ENCODE data around the gene PSMB7. TPM values are rescaled to one million over a fixed set of nuclear protein-coding genes. Genes with fewer than 3 reads are reported as not detected.
A peak's percentile ranks its signal among the peaks of the same experiment; 100 is the strongest.

The PSMB7 gene
- total RNA-seq, 1 donor from 2014 or later, result 185 TPM

GRCh38 chr9:124419832-124420489 lies 4.7 kb upstream of the PSMB7 start:
- intact Hi-C loops (cut with DNase I), result loop anchor here (1.0 kb wide), 1 partner anchor 116 kb away; no protein-coding TSS in a partner anchor

GRCh38 chr9:124415852-124416484 lies 726 bp upstream of the PSMB7 start:
- ATAC-seq (no peak), DNase-seq (ENCODE audit: missing footprints) (no peak)
- intact Hi-C loops (cut with DNase I), result no loop called here

More at GRCh38 chr9:124419832-124420489, 4.7 kb upstream of the PSMB7 start:
- ATAC-seq, result no peak
- no peak for DNase-seq (ENCODE audit: missing footprints)

- intact Hi-C loops (cut with DNase I), result no loop called here
- no peak for ATAC-seq
- DNase-seq (ENCODE audit: missing footprints), result no peak
Measured at GRCh38 chr9:124414612-124415011, 630 bp downstream of the PSMB7 start.

- no peak for DNase-seq (ENCODE audit: missing footprints)
- intact Hi-C loops (cut with DNase I), result no loop called here
- ATAC-seq, result no peak
Measured at GRCh38 chr9:124412228-124412575, 3.0 kb downstream of the PSMB7 start.

GRCh38 chr9:124411514-124412227 lies 3.6 kb downstream of the PSMB7 start:
- intact Hi-C loops (cut with DNase I), result no loop called here
- ATAC-seq (no peak), DNase-seq (ENCODE audit: missing footprints) (no peak)

GRCh38 chr9:124410321-124410913 lies 4.8 kb downstream of the PSMB7 start:
- DNase-seq (ENCODE audit: missing footprints), result no peak
- intact Hi-C loops (cut with DNase I), result no loop called here
- no peak for ATAC-seq

- DNase-seq (ENCODE audit: missing footprints) (no peak), ATAC-seq (no peak)
- intact Hi-C loops (cut with DNase I), result no loop called here
Measured at GRCh38 chr9:124409410-124409809, 5.8 kb downstream of the PSMB7 start.

- intact Hi-C loops (cut with DNase I), result no loop called here
- DNase-seq (ENCODE audit: missing footprints), result no peak
- ATAC-seq, result no peak
Measured at GRCh38 chr9:124403246-124403645, 12.0 kb downstream of the PSMB7 start.

- DNase-seq (ENCODE audit: missing footprints) (no peak), ATAC-seq (no peak)
- intact Hi-C loops (cut with DNase I), result no loop called here
Measured at GRCh38 chr9:124399968-124400940, 15.0 kb downstream of the PSMB7 start.

- intact Hi-C loops (cut with DNase I), result no loop called here
- DNase-seq (ENCODE audit: missing footprints) (no peak), ATAC-seq (peak; percentile 92)
Measured at GRCh38 chr9:124399323-124399967, 15.8 kb downstream of the PSMB7 start.

- DNase-seq (ENCODE audit: missing footprints), result no peak
- intact Hi-C loops (cut with DNase I), result no loop called here
- no peak for ATAC-seq
Measured at GRCh38 chr9:124398191-124398935, 16.9 kb downstream of the PSMB7 start.

- intact Hi-C loops (cut with DNase I), result no loop called here
- ATAC-seq (no peak), DNase-seq (ENCODE audit: missing footprints) (no peak)
Measured at GRCh38 chr9:124395826-124396225, 19.4 kb downstream of the PSMB7 start.

GRCh38 chr9:124394596-124394995 lies 20.6 kb downstream of the PSMB7 start:
- intact Hi-C loops (cut with DNase I), result no loop called here
- no peak for ATAC-seq
- DNase-seq (ENCODE audit: missing footprints), result no peak

GRCh38 chr9:124394167-124394566 lies 21.1 kb downstream of the PSMB7 start:
- no peak for DNase-seq (ENCODE audit: missing footprints)
- intact Hi-C loops (cut with DNase I), result no loop called here
- ATAC-seq, result no peak

GRCh38 chr9:124392871-124393460 lies 22.3 kb downstream of the PSMB7 start:
- no peak for DNase-seq (ENCODE audit: missing footprints)
- ATAC-seq, result no peak
- intact Hi-C loops (cut with DNase I), result no loop called here

- ATAC-seq, result peak; percentile 24
- DNase-seq (ENCODE audit: missing footprints), result no peak
- intact Hi-C loops (cut with DNase I), result no loop called here
Measured at GRCh38 chr9:124392254-124392870, 22.9 kb downstream of the PSMB7 start.
